KBM-7 (cell line): ENCODE data around the gene JMJD1C.
"Not testable (repeated sequence)": the region's sequence is repeated elsewhere in the genome, so short reads cannot be mapped to it uniquely, and the experiment has no call there.

Source experiments
- DNase-seq: peaks from one replicate; pipeline ENCODE4 v3.0.0-alpha.2; 2015
- in situ Hi-C: fragments of 300-500 bp; cut with MboI; formaldehyde crosslinking; loops from 2 replicates; pipeline ENCODE4 v1.14.3; 2020; ENCODE audit warnings: low sequenced_read_pairs, low pct_unique_long_range_greater_than_20kb, mixed read lengths

The JMJD1C gene

GRCh38 chr10:63376560-63377304 is 89.0 kb downstream of the JMJD1C start:
- in situ Hi-C loops: no loop called here
- DNase-seq: no peak

DNA sequence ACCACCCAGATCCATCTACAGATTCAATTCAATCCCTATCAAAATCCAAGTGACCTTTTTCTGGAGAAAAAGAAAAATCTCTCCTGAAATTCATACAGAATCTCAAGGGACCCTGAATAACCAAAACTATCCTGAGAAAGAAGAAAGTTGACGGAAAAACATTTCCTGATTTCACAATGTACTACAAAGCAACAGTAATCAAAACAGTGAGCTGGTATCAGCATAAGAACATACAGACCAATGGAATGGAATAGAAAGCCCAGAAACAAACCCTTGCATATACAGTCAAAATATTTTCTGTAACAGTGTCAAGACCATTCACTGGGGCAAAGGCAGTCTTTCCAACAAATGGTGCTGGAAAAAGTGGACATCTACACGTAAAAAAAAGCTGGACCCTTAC is 89.9 kb downstream of the JMJD1C start:
- in situ Hi-C loops: no loop called here
- DNase-seq: no peak

- in situ Hi-C loops: no loop called here
- DNase-seq: no peak
These were observed 90.3 kb downstream of the JMJD1C start for GRCh38 chr10:63375458-63375857.

- in situ Hi-C loops: no loop called here
- no peak for DNase-seq
These were observed 90.8 kb downstream of the JMJD1C start for GRCh38 chr10:63374991-63375390.

DNA sequence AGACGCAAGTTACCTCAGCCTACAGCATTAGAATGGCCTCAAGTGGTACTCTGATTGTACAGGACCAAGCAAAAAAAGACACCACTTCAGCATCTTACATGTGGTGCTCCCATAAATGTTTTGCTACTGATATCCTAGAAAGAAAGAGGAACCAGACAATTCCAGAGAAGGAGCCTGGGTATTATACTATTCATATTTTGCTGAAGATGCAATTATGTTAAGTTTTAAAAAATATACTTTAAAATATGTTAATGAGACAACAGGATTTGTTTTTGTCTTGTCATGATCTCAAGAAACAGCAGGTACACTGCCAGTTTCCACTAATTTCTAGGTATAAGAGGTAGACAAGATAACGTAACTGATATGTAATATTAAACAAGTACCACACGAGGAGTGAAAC is 92.6 kb downstream of the JMJD1C start:
- no peak for DNase-seq
- in situ Hi-C loops: no loop called here

DNA sequence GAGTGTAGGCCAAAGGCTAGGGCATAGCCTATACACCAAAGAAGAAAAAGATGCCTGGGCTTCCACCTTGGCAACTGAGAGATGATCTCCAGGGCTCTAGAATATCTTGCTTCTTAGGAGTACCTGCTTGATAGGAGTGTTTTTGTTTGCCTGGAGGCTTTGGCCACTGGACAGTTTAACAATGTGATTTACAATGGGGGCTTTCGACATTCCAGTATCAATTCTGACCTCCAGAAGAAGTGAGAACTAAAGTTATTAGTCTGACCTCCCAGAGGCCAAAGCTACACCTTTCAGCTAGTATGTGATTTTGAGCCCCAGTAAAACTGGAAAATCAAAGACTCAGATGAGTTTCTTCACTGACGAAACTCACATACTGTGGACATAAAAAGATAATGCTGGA is 96.1 kb downstream of the JMJD1C start:
- no peak for DNase-seq
- in situ Hi-C loops: no loop called here

DNA sequence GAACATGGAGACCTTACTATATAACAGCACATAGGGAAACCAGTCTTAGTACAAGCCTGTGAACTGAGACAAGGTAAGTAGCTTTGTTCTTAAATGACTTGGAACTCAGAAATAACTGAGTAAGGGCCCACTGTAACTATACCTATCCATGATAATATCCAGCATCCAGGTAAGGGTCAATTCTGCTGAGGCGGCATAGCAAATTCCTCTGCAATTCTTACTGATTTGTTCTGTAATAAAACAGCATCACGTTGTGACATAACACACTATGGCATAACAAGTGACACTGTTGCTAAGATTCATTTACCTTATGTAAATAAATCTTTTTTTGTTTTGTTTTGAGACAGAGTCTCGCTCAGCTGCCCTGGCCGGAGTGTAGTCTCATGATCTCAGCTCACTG is 97.4 kb downstream of the JMJD1C start:
- in situ Hi-C loops: no loop called here
- DNase-seq: no peak

- DNase-seq: no peak
- in situ Hi-C loops: no loop called here
These were observed 98.8 kb downstream of the JMJD1C start for GRCh38 chr10:63366933-63367332.

GRCh38 chr10:63365976-63366765 is 99.6 kb downstream of the JMJD1C start:
- no peak for DNase-seq
- in situ Hi-C loops: no loop called here

DNA sequence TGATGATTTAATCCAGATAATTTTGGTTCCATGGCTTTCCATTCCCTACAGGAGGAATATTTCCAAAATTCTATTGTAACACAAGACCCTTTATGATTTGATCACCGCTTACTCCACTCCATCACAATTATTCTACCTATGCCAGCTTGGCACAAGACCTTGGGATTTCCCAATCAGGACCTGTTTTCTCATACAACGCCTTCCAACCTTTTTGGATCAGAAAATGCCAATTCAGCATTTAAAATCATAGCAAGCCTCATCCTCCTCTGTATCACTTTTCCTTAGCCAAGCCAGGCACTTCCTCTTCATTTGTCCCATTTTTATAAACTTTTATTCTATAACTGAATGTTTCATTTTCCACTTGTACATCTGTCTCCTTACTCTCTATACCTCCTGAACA is 100.9 kb downstream of the JMJD1C start:
- in situ Hi-C loops: no loop called here
- DNase-seq: no peak

DNA sequence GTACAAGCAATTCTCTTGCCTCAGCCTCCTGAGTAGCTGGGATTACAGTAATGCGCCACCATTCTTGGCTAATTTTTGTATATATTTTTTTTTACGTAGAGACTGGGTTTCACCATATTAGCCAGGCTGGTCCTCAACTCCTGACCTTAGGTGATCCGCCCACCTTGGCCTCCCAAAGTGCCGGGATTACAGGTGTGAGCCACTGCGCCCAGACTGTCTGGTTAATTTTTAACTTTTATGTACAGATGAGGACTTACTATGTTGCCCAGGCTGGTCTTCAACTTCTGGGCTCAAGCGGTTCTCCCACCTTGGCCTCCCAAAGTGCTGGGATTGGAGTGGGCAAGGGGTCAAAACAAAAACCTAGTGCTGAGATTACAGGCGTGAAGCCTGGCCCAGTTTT is 101.8 kb downstream of the JMJD1C start:
- in situ Hi-C loops: no loop called here

GRCh38 chr10:63355682-63356081 is 110.1 kb downstream of the JMJD1C start:
- DNase-seq: no peak
- in situ Hi-C loops: no loop called here

More for the DNA sequence above, 101.8 kb downstream of the JMJD1C start:
- DNase-seq: no peak

DNA sequence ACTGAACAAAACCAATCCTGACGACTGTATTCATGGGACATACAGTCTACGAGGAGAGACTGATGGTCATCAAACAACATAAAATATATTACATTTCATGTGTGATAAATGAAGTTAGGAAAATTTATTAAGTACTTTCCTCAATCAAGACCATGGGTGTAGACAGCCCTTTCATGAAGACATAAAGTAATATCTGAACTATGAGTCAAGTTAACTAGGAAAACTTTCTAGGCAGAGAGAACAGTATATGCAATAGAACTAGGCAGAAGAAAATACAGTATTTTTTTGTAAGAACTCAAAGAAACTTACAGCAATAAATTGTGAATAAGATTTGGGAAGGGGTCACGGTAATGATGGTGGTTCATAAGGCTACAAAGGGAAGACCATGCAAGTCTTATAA is 112.8 kb downstream of the JMJD1C start:
- DNase-seq: no peak
- in situ Hi-C loops: no loop called here

DNA sequence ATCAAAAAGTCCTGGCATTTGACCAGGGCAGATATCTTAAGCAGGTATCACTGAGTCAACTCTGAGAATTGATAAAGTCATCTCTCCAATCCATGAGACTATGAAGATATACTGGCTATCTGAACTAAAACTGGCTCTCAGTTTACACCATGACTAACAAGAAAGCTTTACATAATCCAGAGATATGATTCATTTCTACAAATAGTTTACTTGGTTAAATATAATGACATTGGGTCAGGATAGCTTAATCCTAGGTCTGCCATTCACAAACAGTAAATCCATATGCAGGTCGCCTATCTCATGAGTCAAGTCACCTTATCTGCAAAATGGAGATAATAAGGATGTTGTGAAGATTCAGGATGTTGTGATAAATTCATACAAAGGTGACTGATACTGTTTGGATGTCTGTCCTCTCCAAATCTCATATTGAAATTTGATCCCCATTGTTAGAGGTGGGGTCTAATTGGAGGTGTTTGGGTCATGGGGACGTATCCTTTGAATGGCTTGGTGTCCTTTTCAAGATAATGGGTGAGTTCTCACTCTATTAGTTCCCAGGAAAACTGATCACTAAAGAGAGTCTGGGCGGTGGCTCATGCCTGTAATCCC is 117.4 kb downstream of the JMJD1C start:
- in situ Hi-C loops: no loop called here
- DNase-seq: no peak

DNA sequence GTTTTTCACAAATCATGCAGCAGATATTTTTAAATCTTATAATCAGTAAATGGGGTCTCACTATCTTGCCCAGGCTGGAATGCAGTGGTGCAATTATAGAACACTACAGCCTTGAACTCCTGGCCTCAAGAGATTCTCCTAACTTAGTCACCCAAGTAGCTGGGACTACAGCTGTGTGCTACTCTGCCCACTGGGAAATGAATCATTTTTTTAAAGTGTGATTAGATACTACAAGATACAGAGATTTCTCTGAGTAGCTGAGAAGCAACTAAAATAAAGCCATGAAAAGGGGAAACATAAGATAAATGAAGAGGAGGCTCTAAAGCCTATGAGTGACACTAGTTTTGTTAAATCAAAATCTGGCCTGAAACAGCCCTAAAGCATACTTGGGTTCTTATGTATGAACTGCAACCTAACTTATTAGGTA is 119.7 kb downstream of the JMJD1C start:
- DNase-seq: no peak
- in situ Hi-C loops: no loop called here

DNA sequence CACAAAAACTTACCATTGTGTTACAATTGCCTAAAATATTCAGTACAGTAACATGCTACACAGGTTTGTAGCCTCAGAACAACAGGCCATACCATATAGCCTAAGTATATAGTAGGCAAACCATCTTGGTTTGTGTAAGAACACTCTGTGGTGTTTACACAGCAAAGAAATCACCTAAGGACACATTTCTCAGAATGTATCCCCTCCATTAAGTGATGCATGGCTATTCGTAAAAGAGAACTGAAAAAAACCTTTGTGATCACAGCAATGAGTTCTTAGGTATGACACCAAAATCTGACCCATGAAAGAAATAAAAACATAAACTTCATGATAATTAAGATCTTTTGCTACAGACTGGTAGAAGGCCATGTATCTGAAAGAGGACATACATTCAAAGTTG is 121.5 kb downstream of the JMJD1C start:
- in situ Hi-C loops: no loop called here
- no peak for DNase-seq

GRCh38 chr10:63343476-63343875 is 122.3 kb downstream of the JMJD1C start:
- DNase-seq: no peak
- in situ Hi-C loops: no loop called here

DNA sequence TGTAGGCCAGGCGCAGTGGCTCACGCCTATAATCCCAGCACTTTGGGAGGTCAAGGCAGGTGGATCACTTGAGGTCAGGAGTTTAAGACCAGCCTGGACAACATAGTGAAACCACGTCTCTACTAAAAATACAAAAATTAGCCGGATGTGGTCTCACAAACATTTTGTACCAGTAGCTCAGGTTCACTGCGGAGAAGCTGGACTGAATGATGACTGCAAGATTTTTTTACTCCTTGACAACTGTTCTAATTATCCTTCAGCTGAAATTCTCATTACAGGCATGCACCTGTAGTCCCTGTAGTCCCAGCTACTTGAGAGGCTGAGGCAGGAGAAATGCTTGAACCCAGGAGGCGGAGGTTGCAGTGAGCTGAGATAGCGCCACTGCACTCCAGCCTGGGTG is 126.1 kb downstream of the JMJD1C start:
- in situ Hi-C loops, DNase-seq: not testable (repeated sequence)

DNA sequence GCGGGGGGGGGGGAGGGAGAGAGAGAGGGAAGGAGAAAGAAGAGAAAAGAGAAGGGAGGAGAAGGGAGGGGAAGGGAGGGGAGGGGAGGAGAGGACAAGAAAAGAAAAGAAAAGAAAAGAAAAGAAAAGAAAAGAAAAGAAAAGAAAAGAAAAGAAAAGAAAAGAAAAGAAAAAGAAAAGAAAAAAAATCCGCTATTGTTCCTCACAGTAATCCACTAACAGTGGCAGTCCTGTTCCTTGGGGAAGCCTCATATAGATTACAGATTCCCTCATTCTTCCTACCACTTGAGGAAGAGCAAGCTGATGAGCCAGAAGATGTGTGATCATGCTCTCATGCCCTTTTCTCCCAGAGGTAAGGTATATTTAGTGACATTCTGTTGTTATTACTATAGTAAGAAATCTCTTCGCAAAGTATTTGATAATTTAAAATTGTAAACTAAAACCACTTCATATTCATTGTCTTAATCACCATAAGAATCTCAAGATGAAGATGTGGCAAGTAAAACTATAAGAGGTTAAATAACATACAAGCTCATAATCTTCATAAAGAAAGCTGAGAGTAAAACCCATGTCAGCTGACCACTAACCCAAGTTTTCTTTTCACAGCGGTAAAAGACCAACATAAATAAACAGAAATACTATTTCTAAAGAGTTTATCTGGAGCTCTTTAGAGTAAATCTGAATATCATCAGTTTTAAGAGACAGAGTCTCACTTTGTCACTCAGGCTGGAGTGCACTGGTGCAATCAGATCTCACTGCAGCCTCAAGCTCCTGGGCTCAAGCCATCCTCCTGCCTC is 128.1 kb downstream of the JMJD1C start:
- DNase-seq: no peak
- in situ Hi-C loops: no loop called here

GRCh38 chr10:63331586-63331985 is 134.2 kb downstream of the JMJD1C start:
- DNase-seq: no peak
- in situ Hi-C loops: no loop called here
